GM12874 (cell line): ENCODE data around the gene SLC35E1.

ENCODE experiments used
- TF ChIP-seq, protein P1 (sequence below): IDR thresholded peaks from 2 replicates; pipeline ENCODE4 v1.5.1; 2011; ENCODE audit warnings: low read depth, mild to moderate bottlenecking, control low read depth, low read length, moderate library complexity; ENCODE audit not compliant: insufficient read depth

SLC35E1 gene

DNA sequence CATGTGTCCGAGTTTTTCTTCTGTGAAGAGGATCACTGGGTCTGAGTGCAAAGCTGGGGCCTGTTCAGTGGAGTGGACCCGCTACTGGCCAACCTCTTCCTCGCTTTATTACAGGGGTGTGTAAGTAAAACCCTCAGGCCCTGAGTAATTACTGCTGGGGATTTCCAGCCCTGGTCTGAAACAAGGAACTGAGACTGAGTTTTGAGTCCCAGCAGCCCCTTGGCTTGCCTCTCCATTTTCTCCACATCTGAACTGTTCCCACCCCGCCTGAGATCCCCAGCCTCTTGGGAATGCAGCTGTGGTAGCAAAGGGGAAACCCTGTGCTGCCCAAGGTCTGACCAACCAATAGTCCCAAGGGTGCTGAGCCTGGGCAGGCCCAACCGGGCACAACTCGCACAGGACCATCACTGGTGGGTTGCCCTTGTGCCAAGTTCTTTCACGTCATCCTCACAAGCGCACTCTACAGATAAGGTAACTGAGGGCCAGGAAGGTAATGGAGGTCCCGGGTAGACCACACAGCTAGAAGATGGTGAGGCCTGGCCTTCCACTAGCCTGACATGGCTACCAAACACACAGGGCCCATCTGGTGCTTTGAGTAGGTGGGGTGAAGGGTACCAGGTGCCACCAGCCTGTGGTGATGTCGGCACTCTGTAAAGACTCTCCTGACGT is 13.7 kb upstream of the SLC35E1 start:
- TF ChIP-seq, protein P1, sequence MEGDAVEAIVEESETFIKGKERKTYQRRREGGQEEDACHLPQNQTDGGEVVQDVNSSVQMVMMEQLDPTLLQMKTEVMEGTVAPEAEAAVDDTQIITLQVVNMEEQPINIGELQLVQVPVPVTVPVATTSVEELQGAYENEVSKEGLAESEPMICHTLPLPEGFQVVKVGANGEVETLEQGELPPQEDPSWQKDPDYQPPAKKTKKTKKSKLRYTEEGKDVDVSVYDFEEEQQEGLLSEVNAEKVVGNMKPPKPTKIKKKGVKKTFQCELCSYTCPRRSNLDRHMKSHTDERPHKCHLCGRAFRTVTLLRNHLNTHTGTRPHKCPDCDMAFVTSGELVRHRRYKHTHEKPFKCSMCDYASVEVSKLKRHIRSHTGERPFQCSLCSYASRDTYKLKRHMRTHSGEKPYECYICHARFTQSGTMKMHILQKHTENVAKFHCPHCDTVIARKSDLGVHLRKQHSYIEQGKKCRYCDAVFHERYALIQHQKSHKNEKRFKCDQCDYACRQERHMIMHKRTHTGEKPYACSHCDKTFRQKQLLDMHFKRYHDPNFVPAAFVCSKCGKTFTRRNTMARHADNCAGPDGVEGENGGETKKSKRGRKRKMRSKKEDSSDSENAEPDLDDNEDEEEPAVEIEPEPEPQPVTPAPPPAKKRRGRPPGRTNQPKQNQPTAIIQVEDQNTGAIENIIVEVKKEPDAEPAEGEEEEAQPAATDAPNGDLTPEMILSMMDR = no peak

DNA sequence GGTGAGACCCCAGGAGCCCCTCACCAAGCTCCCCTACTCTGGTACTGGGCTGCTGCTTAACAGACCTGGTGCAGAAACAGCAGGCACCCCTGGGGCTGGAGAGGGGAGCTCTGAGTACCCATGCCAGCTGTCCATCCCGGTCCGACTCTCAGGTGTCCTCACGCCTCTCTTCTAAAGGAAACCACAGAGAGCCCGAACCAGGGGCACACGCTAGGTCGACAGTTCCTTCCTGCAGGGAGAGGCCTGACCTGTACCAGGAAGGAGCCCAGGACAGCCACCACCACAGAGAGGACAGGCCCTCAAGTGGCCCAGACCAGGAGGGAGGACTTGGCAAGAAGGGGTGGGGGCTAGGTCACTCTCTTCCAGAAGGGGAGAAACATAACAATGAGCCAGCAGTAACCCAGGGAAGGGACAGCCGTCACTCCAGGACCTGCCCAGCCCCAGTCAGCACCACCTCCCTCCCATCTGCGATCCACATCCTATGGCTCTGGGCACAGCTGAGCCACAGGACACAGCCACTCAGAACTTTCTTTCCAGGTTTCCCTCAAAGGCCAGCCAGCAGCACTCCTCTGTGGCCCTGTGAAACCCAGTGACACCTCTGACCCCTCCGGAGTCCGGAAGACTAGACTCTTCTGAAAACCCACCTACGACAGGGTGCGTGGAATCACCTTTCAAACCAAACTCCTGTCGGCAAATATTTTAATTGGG is 13.0 kb upstream of the SLC35E1 start:
- TF ChIP-seq, protein P1 = no peak

DNA sequence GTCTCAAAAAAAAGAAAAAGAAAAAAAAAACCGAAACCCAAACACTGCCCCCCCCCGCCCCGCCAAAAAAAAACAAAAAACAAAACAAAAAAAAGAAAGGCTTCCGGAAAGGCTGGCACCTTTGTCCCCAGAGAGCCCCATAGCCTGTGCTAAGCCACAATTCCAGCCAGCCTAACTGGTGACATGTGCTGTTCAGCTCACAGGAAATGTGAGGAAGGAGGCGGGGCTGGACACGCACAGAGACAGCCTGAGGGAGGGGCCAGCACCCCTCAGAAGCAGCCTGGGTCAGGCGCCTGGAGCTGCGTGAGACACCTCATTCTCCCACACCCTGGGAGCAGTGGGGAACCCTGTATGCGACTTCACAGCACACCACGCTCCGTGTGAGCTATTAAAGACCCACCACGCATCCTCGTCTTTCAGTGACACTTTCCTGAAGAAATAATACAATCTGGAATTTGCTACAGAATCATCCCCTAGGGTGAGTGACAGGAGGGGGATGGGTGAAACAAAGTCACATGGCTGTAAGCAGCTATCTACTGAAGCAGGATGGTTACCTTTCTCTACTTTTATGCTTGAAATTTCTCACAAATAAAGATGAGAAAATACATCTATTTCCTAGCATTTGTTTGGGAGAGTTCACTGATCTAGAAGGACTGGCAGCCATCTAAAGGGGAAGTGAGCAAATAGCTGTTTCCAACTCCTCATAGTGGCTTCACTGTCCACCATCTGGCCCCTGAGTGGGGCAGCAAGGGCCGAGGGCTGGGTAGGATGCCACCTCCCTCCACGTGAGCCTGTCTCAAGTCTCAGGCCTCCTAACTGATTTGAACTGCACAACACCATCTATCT is 12.3 kb upstream of the SLC35E1 start:
- TF ChIP-seq, protein P1 = no peak

DNA sequence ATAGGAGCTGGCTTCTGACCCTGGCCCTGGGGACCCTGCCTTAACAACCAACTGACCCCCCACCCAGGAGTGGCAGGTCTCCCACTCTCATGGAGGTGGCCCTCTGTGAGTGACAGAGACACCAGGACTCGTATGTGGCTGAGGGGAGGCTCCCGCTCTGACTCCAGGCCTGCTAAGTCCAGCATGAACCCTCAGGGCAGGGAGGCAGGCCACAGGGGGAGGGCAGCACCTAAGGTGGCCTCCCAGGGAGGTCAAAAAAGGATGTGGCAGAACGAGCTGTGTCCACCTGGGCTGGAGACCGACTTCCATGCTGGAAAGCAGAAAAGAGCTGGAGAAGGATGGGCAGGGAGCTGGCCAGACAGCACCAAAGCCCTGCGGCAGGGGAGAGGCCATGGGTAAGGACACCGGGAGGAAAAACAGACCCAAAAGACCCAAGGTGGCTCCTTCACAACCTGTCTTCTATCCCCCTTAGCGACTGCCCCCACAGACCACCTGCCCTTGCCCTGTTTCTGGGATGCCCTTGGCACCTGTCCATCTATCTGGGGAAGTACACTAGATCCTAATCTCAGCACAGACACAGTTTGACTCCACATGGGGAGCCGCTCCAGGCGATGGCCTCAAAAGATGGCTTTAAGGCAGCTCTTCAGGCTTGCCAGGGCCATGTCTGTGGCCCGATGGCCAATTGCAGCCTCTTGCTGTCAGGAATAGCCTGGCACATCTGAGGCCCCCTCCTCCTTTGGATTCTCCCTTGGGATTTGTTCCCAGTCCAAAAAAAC is 10.5 kb upstream of the SLC35E1 start:
- TF ChIP-seq, protein P1 = no peak

GRCh38 chr19:16581971-16582343 is 9.7 kb upstream of the SLC35E1 start:
- TF ChIP-seq, protein P1 = no peak

DNA sequence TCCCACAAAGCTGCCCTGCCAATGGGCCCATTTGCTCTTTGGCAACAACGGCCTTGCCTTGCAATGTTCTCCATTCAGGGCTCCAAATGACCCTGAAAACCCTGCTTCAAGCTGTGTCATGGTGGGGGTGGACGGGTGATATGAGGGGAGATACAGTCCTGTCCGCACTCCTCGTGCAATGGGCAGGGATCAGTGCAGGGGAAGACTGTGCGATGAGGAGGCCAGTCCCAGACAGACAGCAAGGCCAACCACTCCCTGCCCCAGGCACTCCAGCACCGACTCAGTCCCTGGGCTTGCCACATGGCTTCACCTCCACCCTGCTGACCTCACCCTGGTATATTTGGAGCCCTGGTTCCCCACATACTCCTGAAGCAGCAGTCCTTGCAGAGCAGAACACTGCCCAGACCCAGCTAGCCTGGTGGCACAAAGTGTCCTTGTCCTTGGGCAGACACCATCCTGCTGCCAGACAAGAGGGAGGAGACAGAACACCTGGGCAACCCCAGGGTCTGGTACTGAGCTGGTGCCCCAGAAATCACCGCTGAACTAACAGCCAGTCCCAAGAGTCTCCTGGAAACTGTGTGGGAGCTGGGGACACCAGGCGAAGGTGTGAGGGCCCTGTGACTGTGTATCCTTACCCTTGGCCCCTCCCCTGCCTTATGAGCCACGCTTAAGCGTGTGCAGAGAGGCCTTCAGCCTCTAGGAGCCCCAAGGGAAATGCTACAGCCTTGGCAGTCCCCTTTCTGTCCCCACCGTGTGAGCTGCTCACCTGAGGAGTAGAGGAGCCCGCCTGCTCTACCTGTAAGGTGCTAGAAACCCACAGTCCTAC is 9.1 kb upstream of the SLC35E1 start:
- TF ChIP-seq, protein P1 = no peak
